Measurements from ENCODE around the gene YIPF3. TPM values are rescaled to one million over a fixed set of nuclear protein-coding genes. Genes with fewer than 3 reads are reported as not detected.
"Not testable (repeated sequence)": the region's sequence is repeated elsewhere in the genome, so short reads cannot be mapped to it uniquely, and the experiment has no call there.

Gene YIPF3
- total RNA-seq, 1 experiment from 2014 or later: 65.1 TPM

DNA sequence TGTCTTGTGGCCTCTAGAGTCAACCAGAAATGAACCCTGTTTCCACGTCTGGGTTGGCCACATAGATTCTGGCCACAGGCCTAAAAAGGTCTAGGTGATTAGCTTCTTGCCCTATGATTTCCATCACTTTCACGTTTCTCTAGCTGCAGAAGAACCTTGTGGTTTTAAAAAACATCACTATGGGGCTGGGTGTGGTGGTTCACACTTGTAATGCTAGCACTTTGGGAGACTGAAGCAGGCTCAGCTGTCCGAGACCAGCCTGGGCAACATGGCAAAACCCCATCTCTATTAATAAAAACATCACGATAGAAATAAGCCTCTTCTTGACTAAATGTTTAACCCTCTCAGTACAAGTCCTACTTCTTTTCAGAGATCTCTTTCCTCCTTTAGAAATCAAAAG, 27.7 kb upstream of the YIPF3 start:
- POLR2A ChIA-PET: interaction anchor here (1.1 to 1.7 kb wide), 3 partner anchors 13 to 52 kb away, joined by 3 to 4 read pairs (median 4); no protein-coding TSS in a partner anchor
- no peak for DNase-seq (ENCODE audit: unreplicated experiment)

DNA sequence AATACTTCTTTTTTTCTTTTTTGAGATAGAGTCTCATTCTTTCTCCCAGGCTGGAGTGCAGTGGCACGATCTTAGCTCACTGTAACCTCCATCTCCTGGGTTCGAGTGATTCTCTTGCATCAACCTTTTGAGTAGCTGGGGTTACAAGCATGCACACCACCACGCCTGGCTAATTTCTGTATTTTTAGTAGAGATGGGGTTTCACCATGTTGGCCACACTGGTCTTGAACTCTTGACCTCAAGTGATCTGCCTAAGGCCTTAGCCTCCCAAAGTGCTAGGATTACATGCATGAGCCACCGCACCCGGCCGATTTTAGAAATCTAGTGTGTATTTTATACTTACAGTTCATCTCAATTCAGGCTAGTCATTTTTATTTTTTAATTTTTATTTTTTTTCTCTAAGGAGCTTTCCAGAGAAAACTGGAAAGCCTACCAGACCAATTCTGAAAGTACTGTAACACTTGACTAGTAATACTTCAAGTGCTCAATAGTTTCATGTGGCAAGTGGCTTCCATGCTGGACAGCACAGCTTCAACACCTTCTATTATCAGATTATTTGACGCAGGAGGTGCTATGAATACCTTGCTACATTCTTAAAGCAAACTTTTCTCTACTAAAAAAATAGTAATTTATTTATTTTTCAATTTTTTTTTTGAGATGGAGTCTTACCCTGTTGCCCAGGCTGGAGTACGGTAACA, 25.2 kb upstream of the YIPF3 start:
- no peaks in the 10 kb centered on the region for H3K27me3 Mint-ChIP-seq (ENCODE audit: insufficient read depth, unreplicated experiment)
- peaks cover 77% of the 10 kb centered on the region for H3K36me3 Mint-ChIP-seq (ENCODE audit: insufficient read depth, unreplicated experiment)
- intact Hi-C loops (cut with micrococcal nuclease): no loop called here
- DNase-seq (ENCODE audit: unreplicated experiment): no peak
- no peak overlapping the region for H3K27ac Mint-ChIP-seq (ENCODE audit: low read depth, unreplicated experiment)
- no peaks in the 10 kb centered on the region for H3K9me3 Mint-ChIP-seq (ENCODE audit: unreplicated experiment)
- H3K4me3 Mint-ChIP-seq (ENCODE audit: unreplicated experiment): no peak overlapping the region
- BruUV-seq (replicated peaks): no TSS peak
- TF ChIP-seq, protein P1, sequence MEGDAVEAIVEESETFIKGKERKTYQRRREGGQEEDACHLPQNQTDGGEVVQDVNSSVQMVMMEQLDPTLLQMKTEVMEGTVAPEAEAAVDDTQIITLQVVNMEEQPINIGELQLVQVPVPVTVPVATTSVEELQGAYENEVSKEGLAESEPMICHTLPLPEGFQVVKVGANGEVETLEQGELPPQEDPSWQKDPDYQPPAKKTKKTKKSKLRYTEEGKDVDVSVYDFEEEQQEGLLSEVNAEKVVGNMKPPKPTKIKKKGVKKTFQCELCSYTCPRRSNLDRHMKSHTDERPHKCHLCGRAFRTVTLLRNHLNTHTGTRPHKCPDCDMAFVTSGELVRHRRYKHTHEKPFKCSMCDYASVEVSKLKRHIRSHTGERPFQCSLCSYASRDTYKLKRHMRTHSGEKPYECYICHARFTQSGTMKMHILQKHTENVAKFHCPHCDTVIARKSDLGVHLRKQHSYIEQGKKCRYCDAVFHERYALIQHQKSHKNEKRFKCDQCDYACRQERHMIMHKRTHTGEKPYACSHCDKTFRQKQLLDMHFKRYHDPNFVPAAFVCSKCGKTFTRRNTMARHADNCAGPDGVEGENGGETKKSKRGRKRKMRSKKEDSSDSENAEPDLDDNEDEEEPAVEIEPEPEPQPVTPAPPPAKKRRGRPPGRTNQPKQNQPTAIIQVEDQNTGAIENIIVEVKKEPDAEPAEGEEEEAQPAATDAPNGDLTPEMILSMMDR (IDR thresholded peaks at IDR 0.05; ENCODE audit: unreplicated experiment): no peak
- peaks cover 9% of the 10 kb centered on the region for H3K4me1 Mint-ChIP-seq (ENCODE audit: insufficient read depth, unreplicated experiment)
- ChIA-PET POLR2A (interaction anchor here (0.8 to 1.1 kb wide), 2 partner anchors 10 to 34 kb away, joined by 3 to 4 read pairs; partner anchors contain the start of genes POLH and XPO5), CTCF (interaction anchor here (0.5 to 0.7 kb wide), 3 partner anchors 137 to 879 kb away, joined by 3 to 5 read pairs (median 4); no protein-coding TSS in a partner anchor)

More for the DNA sequence above, 27.7 kb upstream of the YIPF3 start:
- peaks cover 78% of the 10 kb centered on the region for H3K36me3 Mint-ChIP-seq (ENCODE audit: insufficient read depth, unreplicated experiment)
- no TSS peak for BruUV-seq (replicated peaks)
- H3K27me3 Mint-ChIP-seq (ENCODE audit: insufficient read depth, unreplicated experiment): no peaks in the 10 kb centered on the region
- TF ChIP-seq, protein P1 (IDR thresholded peaks at IDR 0.05; ENCODE audit: unreplicated experiment): no peak
- H3K4me1 Mint-ChIP-seq (ENCODE audit: insufficient read depth, unreplicated experiment): peaks cover 9% of the 10 kb centered on the region
- no peaks in the 10 kb centered on the region for H3K9me3 Mint-ChIP-seq (ENCODE audit: unreplicated experiment)
- intact Hi-C loops (cut with micrococcal nuclease): no loop called here
- CTCF ChIA-PET: interaction anchor here (0.6 kb wide), 1 partner anchor 42 kb away, joined by 3 read pairs; no protein-coding TSS in a partner anchor
- no peak overlapping the region for H3K27ac Mint-ChIP-seq (ENCODE audit: low read depth, unreplicated experiment)
- no peak overlapping the region for H3K4me3 Mint-ChIP-seq (ENCODE audit: unreplicated experiment)

DNA sequence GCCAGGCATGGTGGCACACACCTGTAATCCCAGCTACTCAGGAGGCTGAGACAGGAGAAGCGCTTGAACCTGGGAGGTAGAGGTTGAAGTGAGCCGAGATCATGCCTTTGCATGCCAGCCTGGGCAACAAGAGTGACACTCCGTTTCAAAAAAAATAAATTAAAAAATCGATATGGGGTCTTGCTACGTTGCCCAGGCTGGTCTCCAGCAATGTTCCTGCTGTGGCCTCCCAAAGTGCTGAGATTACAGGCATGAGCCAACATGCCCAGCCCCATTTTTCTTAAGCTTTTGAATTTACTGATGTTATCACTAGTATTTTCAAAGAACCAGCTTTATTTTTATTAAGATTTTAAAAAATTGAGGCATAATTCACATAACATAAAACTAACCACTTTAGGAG, 23.8 kb upstream of the YIPF3 start:
- ChIA-PET CTCF (no interaction called here), POLR2A (interaction anchor here (1.1 kb wide), 1 partner anchor 9 kb away, joined by 3 read pairs; no protein-coding TSS in a partner anchor)
- no TSS peak for BruUV-seq (replicated peaks)
- Mint-ChIP-seq H3K4me3 (ENCODE audit: unreplicated experiment) (no peak overlapping the region), H3K36me3 (ENCODE audit: insufficient read depth, unreplicated experiment) (peaks cover 77% of the 10 kb centered on the region), H3K4me1 (ENCODE audit: insufficient read depth, unreplicated experiment) (peaks cover 9% of the 10 kb centered on the region), H3K27me3 (ENCODE audit: insufficient read depth, unreplicated experiment) (no peaks in the 10 kb centered on the region), H3K27ac (ENCODE audit: low read depth, unreplicated experiment) (no peak overlapping the region), H3K9me3 (ENCODE audit: unreplicated experiment) (no peaks in the 10 kb centered on the region)
- TF ChIP-seq, protein P1 (IDR thresholded peaks at IDR 0.05; ENCODE audit: unreplicated experiment): no peak
- no peak for DNase-seq (ENCODE audit: unreplicated experiment)
- intact Hi-C loops (cut with micrococcal nuclease): no loop called here

DNA sequence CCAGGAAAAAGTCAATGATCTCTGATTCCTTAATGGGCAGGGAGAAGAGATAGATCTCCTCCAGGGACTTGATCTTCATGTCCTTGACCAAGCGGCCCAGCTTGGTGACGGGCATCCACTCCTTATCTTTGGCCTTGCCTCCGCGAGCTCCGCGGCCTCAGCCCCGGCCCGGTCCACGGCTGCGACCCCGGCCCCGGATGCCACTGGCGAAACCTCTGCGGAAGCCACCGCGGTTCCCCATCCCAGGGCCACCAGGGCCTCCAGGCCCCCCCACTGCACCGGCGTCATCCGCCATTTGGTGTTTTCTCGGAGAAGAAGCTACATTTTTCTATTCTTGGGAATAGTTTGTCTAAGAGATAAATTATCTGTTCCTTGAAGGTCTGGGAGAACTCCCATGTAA, 22.7 kb upstream of the YIPF3 start:
- H3K4me3 Mint-ChIP-seq (ENCODE audit: unreplicated experiment); BruUV-seq (replicated peaks); POLR2A ChIA-PET; H3K27ac Mint-ChIP-seq (ENCODE audit: low read depth, unreplicated experiment); CTCF ChIA-PET; H3K4me1 Mint-ChIP-seq (ENCODE audit: insufficient read depth, unreplicated experiment); H3K9me3 Mint-ChIP-seq (ENCODE audit: unreplicated experiment); intact Hi-C loops (cut with micrococcal nuclease); DNase-seq (ENCODE audit: unreplicated experiment); H3K27me3 Mint-ChIP-seq (ENCODE audit: insufficient read depth, unreplicated experiment): not testable (repeated sequence)
- peaks cover 81% of the 10 kb centered on the region for H3K36me3 Mint-ChIP-seq (ENCODE audit: insufficient read depth, unreplicated experiment)

DNA sequence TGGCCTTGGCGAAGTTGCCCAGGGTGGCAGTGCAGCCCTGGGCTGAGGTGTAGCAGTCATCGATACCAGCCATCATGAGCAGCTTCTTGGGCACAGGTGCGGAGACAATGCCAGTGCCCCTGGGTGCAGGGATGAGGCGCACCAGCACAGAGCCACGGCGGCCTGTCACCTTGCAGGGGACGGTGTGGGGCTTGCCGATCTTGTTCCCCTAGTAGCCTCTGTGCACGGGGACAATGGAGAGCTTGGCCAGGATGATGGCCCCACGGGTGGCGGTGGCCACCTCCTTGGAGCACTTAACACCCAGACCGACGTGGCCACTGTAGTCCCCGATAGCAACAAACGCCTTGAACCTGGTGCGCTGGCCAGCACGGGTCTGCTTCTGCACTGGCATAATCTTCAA, 22.3 kb upstream of the YIPF3 start:
- intact Hi-C loops (cut with micrococcal nuclease); H3K4me1 Mint-ChIP-seq (ENCODE audit: insufficient read depth, unreplicated experiment); H3K4me3 Mint-ChIP-seq (ENCODE audit: unreplicated experiment); H3K27me3 Mint-ChIP-seq (ENCODE audit: insufficient read depth, unreplicated experiment); BruUV-seq (replicated peaks); H3K27ac Mint-ChIP-seq (ENCODE audit: low read depth, unreplicated experiment); H3K9me3 Mint-ChIP-seq (ENCODE audit: unreplicated experiment); DNase-seq (ENCODE audit: unreplicated experiment): not testable (repeated sequence)
- H3K36me3 Mint-ChIP-seq (ENCODE audit: insufficient read depth, unreplicated experiment): peaks cover 83% of the 10 kb centered on the region
- CTCF ChIA-PET: interaction anchor here (1.4 kb wide), 1 partner anchor 9 kb away, joined by 3 read pairs; no protein-coding TSS in a partner anchor
- POLR2A ChIA-PET: interaction anchor here (1.4 kb wide), 1 partner anchor 11 kb away, joined by 4 read pairs; no protein-coding TSS in a partner anchor
